HL-60 (cell line): ENCODE measurements around the gene FGR.
"Not testable (repeated sequence)": the region's sequence is repeated elsewhere in the genome, so short reads cannot be mapped to it uniquely, and the experiment has no call there.

Source experiments
- CTCF ChIP-seq: IDR thresholded peaks from one replicate; pipeline ENCODE4 v1.5.1; 2011; ENCODE audit warnings: low read length, control low read depth, inconsistent platforms; ENCODE audit not compliant: insufficient read depth
- GABPA ChIP-seq: IDR thresholded peaks from 2 replicates; pipeline ENCODE4 v1.6.1; 2012; ENCODE audit warnings: low read depth
- POLR2AphosphoS5 ChIP-seq: IDR thresholded peaks from 2 replicates; pipeline ENCODE4 v1.6.1; 2012; ENCODE audit warnings: low read depth
- SPI1 ChIP-seq: IDR thresholded peaks from 2 replicates; pipeline ENCODE4 v1.6.1; 2012; ENCODE audit warnings: low read depth, mild to moderate bottlenecking, borderline replicate concordance
- TF ChIP-seq, protein P1 (sequence below): IDR thresholded peaks from 2 replicates; pipeline ENCODE4 v1.6.1; 2012; ENCODE audit warnings: low read depth; ENCODE audit not compliant: insufficient replicate concordance

- TF ChIP-seq POLR2AphosphoS5, CTCF, GABPA, SPI1: not testable (repeated sequence)
- TF ChIP-seq, protein P1, sequence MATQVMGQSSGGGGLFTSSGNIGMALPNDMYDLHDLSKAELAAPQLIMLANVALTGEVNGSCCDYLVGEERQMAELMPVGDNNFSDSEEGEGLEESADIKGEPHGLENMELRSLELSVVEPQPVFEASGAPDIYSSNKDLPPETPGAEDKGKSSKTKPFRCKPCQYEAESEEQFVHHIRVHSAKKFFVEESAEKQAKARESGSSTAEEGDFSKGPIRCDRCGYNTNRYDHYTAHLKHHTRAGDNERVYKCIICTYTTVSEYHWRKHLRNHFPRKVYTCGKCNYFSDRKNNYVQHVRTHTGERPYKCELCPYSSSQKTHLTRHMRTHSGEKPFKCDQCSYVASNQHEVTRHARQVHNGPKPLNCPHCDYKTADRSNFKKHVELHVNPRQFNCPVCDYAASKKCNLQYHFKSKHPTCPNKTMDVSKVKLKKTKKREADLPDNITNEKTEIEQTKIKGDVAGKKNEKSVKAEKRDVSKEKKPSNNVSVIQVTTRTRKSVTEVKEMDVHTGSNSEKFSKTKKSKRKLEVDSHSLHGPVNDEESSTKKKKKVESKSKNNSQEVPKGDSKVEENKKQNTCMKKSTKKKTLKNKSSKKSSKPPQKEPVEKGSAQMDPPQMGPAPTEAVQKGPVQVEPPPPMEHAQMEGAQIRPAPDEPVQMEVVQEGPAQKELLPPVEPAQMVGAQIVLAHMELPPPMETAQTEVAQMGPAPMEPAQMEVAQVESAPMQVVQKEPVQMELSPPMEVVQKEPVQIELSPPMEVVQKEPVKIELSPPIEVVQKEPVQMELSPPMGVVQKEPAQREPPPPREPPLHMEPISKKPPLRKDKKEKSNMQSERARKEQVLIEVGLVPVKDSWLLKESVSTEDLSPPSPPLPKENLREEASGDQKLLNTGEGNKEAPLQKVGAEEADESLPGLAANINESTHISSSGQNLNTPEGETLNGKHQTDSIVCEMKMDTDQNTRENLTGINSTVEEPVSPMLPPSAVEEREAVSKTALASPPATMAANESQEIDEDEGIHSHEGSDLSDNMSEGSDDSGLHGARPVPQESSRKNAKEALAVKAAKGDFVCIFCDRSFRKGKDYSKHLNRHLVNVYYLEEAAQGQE, result not testable (repeated sequence)
Observed at GRCh38 chr1:27627733-27628132, 7.3 kb downstream of the FGR start.
